ENCODE data around the gene RPL10. TPM values are rescaled to one million over a fixed set of nuclear protein-coding genes. Genes with fewer than 3 reads are reported as not detected.
A peak's percentile ranks its signal among the peaks of the same experiment; 100 is the strongest.

The RPL10 gene
- total and polyA plus RNA-seq, 2 of the 13 experiments (the other 11 are each of a cell fraction or from before 2014, with no cell fraction given), result 2,381 to 4,713 TPM

- WGBS (ENCODE audit: low lambda C conversion rate), result no CpG with 5 or more reads among the region's 29 CpGs
- DNase-seq (ENCODE audit: low spot score) (peak; percentile 45), FAIRE-seq (peak; percentile 43), ATAC-seq (peak; percentile 64)
- peak overlapping the region; percentile 57 to 73 (median 72) for H3K4me3 ChIP-seq (replicated peaks in 1 of 3; ENCODE audit: insufficient read depth in 1 of 3, low read depth in 2 of 3, low read length in 3 of 3)
- H3K27ac ChIP-seq (ENCODE audit: extremely low read length, insufficient read depth, low read length), result peak overlapping the region; percentile 67
- H3K9me3 ChIP-seq (ENCODE audit: low read length), result no peaks in the 10 kb centered on the region
- H3K9ac ChIP-seq (ENCODE audit: insufficient read depth, low read depth, low read length), result peak overlapping the region; percentile 71
- in situ Hi-C loops (cut with HindIII; ENCODE audit: extremely low pct_ligation_motif_present, low pct_unique_long_range_greater_than_20kb), result loop anchor here (25.0 kb wide), 1 partner anchor 125 kb away; the partner anchor contains the start of genes G6PD and IKBKG
- H2AFZ ChIP-seq (ENCODE audit: low read length), result no peak overlapping the region
- no peaks in the 10 kb centered on the region for H3K27me3 ChIP-seq (ENCODE audit: control insufficient read depth in 1 of 2, insufficient read depth in 2 of 2, low read length in 2 of 2)
- H3K4me2 ChIP-seq (ENCODE audit: low read depth, low read length), result peak overlapping the region; percentile 71
- 0 out of 5 replicates have a peak, but pooled peaks cover 0 to 4% of the 10 kb centered on the region in 2 experiments for H3K36me3 ChIP-seq (replicated peaks in 1 of 2; ENCODE audit: control insufficient read depth in 1 of 2, insufficient read depth in 2 of 2, low read length in 2 of 2)
- no TSS peak for BruUV-seq (replicated peaks)
- H4K20me1 ChIP-seq (ENCODE audit: insufficient read depth, low read length), result no peaks in the 10 kb centered on the region
- intact Hi-C loops (cut with micrococcal nuclease; ENCODE audit: unreplicated experiment), result no loop called here
- ChIA-PET POLR2A (interaction anchor here (0.6 to 4.9 kb wide), 9 partner anchors 9 to 105 kb away, joined by 3 to 75 read pairs (median 6); partner anchors contain the start of genes ATP6AP1, FAM3A, RPL10 and SLC10A3), CTCF (ENCODE audit: low intra/inter-chr PET ratio, low total read pairs) (no interaction called here)
- H3K79me2 ChIP-seq (ENCODE audit: insufficient read depth, low read length), result no peaks in the 10 kb centered on the region
- H3K4me1 ChIP-seq (ENCODE audit: insufficient read depth, low read length), result peaks cover 25% of the 10 kb centered on the region
- TF ChIP-seq POLR2AphosphoS5 (IDR thresholded peaks at IDR 0.05; ENCODE audit: low read depth, low read length) (peak; percentile 38; the same call in 1 of the 2 replicates), FLYWCH1 (CRISPR knock-in tag; IDR thresholded peaks at IDR 0.05) (no peak), ZNF687 (CRISPR knock-in tag; IDR thresholded peaks at IDR 0.05) (peak; percentile 8; the same call in 1 of the 2 replicates), SIN3B (IDR thresholded peaks at IDR 0.05; ENCODE audit: low read length) (no peak), ZFP91 (CRISPR knock-in tag; IDR thresholded peaks at IDR 0.05; ENCODE audit: borderline replicate concordance) (0 out of 2 replicates have a peak, but pooled peaks have one; percentile 2), XBP1 (CRISPR knock-in tag; IDR thresholded peaks at IDR 0.05) (no peak), LBX2 (CRISPR knock-in tag; IDR thresholded peaks at IDR 0.05; ENCODE audit: borderline replicate concordance) (no peak), ZNF460 (CRISPR knock-in tag; IDR thresholded peaks at IDR 0.05; ENCODE audit: borderline replicate concordance) (no peak), POLR2A (IDR thresholded peaks at IDR 0.05; ENCODE audit: insufficient read depth in 1 of 2, low read depth in 2 of 2, low read length in 2 of 2) (peak in 1 of 2 experiments; percentile 68; a peak in 2 of 4 replicates), SIN3A (IDR thresholded peaks at IDR 0.05; ENCODE audit: borderline replicate concordance, low read depth, low read length) (peak; percentile 23; the same call in 1 of the 2 replicates), KLF6 (CRISPR knock-in tag; IDR thresholded peaks at IDR 0.05) (0 out of 2 replicates have a peak, but pooled peaks have one; percentile 18), ATF7-NPFF (CRISPR knock-in tag; IDR thresholded peaks at IDR 0.05; ENCODE audit: low read depth) (peak; percentile 47; the same call in 1 of the 2 replicates), PATZ1 (CRISPR knock-in tag; IDR thresholded peaks at IDR 0.05) (no peak), ZNF784 (CRISPR knock-in tag; IDR thresholded peaks at IDR 0.05; ENCODE audit: borderline replicate concordance) (no peak), FOXA3 (CRISPR knock-in tag; IDR thresholded peaks at IDR 0.05) (no peak)
Observed at GRCh38 chrX:154411981-154412340, 13.8 kb downstream of the RPL10 start.

Data from HepG2 (cell line).